Esophagus squamous epithelium (tissue), 4 donors: ENCODE results near the gene MTA1.

Experiments
- POLR2A ChIP-seq, 4 donors: fragments of 450-650 bp; IDR thresholded peaks; one replicate each; pipeline ENCODE4 v1.6.1; 2017; ENCODE audit warnings: antibody characterized with exemption in 4 of 4, mild to moderate bottlenecking in 4 of 4, moderate library complexity in 3 of 4
- TF ChIP-seq, protein P1 (sequence below), 6 experiments: fragments of 450-650 bp in 4 of 6; fragments of 200-600 bp in 2 of 6; sonication (generic) in 2 of 6; IDR thresholded peaks; one replicate each; pipeline ENCODE4 v1.5.1; 2016 to 2019; ENCODE audit warnings: antibody characterized with exemption in 6 of 6, mild to moderate bottlenecking in 4 of 6, moderate library complexity in 4 of 6

DNA sequence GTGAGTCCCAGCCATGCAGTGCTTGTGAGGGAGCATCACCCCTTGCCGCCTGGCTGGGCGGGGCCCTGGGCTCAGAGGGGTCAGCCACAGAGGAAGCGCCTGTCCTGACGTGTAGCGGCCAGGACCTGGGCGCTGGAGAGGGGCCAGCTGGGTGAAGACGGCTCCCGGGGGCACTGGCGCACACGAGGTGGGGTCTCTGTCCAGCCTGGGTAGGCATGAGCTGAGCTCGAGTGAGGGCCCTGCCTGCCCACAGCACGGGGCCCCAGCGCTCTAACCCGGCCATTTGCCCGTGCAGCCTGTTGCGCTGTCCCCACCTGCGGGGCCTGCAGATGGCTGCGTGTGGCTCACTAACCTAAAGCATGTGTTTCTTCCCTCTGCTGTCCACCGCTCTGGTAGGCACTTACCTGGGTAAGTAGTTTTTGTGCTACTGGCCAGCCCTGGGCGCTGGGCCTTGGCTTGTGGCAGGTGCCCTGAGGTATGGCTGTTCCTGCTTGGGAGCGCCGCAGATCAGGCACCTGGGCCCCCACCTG, 48.4 kb downstream of the MTA1 start:
- TF ChIP-seq, protein P1, sequence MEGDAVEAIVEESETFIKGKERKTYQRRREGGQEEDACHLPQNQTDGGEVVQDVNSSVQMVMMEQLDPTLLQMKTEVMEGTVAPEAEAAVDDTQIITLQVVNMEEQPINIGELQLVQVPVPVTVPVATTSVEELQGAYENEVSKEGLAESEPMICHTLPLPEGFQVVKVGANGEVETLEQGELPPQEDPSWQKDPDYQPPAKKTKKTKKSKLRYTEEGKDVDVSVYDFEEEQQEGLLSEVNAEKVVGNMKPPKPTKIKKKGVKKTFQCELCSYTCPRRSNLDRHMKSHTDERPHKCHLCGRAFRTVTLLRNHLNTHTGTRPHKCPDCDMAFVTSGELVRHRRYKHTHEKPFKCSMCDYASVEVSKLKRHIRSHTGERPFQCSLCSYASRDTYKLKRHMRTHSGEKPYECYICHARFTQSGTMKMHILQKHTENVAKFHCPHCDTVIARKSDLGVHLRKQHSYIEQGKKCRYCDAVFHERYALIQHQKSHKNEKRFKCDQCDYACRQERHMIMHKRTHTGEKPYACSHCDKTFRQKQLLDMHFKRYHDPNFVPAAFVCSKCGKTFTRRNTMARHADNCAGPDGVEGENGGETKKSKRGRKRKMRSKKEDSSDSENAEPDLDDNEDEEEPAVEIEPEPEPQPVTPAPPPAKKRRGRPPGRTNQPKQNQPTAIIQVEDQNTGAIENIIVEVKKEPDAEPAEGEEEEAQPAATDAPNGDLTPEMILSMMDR (IDR thresholded peaks at IDR 0.05) = no peak
- no peak for TF ChIP-seq POLR2A (IDR thresholded peaks at IDR 0.05)
